CD4-positive, alpha-beta T cell treated with Interleukin-21 for 1 hour (primary cell): ENCODE measurements around the gene NLRP4.
A peak's percentile ranks its signal among the peaks of the same experiment; 100 is the strongest.

Experiments
- DNase-seq: peaks from one replicate; pipeline ENCODE4 v3.0.0-alpha.2; 2020

The NLRP4 gene, protein sequence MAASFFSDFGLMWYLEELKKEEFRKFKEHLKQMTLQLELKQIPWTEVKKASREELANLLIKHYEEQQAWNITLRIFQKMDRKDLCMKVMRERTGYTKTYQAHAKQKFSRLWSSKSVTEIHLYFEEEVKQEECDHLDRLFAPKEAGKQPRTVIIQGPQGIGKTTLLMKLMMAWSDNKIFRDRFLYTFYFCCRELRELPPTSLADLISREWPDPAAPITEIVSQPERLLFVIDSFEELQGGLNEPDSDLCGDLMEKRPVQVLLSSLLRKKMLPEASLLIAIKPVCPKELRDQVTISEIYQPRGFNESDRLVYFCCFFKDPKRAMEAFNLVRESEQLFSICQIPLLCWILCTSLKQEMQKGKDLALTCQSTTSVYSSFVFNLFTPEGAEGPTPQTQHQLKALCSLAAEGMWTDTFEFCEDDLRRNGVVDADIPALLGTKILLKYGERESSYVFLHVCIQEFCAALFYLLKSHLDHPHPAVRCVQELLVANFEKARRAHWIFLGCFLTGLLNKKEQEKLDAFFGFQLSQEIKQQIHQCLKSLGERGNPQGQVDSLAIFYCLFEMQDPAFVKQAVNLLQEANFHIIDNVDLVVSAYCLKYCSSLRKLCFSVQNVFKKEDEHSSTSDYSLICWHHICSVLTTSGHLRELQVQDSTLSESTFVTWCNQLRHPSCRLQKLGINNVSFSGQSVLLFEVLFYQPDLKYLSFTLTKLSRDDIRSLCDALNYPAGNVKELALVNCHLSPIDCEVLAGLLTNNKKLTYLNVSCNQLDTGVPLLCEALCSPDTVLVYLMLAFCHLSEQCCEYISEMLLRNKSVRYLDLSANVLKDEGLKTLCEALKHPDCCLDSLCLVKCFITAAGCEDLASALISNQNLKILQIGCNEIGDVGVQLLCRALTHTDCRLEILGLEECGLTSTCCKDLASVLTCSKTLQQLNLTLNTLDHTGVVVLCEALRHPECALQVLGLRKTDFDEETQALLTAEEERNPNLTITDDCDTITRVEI

GRCh38 chr19:55836340-55836739, at the start of gene NLRP4:
Gene NLRP4, plus strand, starts transcription at chr19:55836540. Its CDS starts 15,541 bp downstream, at chr19:55852081.
- DNase-seq: no peak

GRCh38 chr19:55795021-55795420, 41.3 kb upstream of the NLRP4 start:
- DNase-seq: no peak

DNA sequence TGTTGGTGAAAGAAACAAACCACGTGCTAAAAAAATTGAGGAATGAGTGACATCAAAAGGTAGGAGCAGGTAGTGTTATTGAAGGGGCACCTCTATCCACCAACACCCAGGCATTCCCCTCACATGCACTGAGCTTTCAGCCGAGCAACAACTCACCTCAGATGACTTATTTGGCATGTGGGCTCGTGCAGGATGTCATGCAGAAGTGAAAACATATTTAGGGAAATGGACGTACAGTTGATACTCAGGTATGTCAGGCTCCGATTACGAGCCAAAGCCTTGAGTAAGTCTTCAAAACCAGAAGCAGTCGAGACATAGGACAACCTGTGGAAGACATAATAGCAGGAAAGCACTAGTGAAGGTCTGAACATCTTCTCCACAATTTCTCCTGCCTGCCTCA, 34.9 kb upstream of the NLRP4 start:
- no peak for DNase-seq

- no peak for DNase-seq
Observed at GRCh38 chr19:55802281-55802680, 34.1 kb upstream of the NLRP4 start.

GRCh38 chr19:55809381-55810058, 26.8 kb upstream of the NLRP4 start:
- DNase-seq: peak; percentile 24

DNA sequence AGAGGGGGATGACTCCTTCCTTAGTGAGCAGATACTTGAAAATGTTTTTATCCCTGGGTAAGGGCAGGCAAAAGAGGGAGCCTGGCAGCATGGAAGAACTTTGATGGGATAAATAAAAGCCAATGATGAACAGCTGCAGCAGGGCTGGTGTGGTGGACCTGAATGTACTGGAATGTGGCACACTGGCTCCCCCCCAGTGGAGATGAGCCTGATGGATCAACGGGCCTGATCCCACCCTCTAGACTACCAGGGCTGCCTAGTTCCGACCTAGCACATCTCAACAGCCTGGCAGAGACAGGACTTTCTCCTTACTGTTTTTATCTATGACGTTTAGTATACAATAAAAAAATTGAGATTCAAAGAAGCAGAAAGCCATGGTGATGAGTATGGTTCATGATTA, 25.0 kb upstream of the NLRP4 start:
- no peak for DNase-seq

- DNase-seq: no peak
Observed at GRCh38 chr19:55812449-55812848, 23.9 kb upstream of the NLRP4 start.

DNA sequence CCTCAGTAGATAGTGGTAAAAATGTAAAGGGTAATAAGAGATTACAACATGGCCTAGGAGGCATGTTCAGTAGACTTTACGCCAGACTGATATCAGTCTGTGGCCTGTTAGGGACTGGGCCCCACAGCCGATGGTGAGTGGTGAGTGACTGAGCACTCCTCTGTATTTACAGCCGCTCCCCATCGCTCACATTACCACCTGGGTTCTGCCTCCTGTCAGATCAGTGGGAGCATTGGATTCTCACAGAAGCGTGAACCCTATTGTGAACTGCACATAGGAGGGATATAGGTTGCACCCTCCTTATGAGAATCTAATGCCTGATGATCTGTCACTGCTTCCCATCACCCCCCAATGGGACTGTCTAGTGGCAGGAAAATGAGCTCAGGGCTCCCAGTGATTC, 22.4 kb upstream of the NLRP4 start:
- DNase-seq: no peak

- DNase-seq: no peak
Observed at GRCh38 chr19:55820037-55820436, 16.3 kb upstream of the NLRP4 start.

DNA sequence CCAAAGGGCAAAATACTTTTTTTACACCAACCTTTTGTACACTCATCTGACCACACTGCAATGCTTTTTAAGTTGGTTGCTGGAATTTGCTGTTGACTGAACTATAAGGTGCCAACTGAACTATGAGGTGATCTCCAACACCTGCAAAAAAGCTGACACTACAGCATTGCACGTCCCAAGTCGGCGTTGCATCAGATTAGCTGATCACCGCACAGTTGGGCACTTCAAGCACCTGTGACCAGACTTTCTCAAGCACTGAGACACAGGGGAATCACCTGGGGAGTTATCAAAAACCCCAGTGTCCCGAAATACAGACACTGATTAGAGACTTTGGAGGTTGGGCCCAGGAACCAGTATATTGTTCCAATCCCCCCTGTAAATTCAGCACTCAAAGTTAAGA, 5.7 kb upstream of the NLRP4 start:
- DNase-seq: no peak

DNA sequence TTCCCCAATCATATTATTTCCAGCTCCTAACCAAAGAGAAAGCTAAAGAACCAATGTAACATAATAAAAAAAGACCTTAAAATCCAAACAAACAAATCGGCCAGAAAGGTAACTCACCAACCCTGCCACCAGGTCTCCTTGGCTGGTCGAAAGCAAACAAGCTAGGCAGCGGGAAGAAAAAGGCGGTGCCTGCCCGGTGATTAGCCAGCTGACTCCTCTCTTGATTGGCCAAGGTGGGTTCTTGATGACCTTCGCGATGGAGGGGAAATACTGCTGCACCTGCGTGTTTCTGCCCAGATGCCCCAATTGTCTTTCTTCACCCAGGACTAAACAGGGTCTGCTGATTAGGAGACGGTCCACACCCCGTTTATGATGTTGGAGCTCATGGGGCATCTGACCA, 4.5 kb upstream of the NLRP4 start, which contains the start of gene NLRP11:
TSS of gene NLRP11 (minus strand) at position 154 of the 400 bp plus-strand sequence. CDS start 13,825 bp downstream, outside the sequence.
- DNase-seq: no peak

DNA sequence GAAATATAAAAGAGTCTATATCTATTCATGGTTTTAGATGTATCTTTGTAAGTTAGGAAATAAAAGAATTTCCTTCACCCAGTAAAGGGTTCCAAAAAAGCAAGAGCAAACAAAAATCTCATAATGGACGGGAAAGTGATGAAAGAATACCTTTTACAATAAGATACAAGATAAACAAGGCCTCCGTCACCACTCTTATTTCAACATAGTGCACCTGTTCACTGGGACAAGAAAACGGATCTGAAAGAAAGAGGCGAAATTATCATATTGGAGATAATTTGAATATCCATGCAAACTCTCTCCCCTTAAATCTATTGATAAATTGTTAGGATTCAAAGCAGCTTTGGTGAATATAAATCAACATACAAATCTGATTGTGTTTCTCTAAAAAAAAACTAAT, 3.7 kb upstream of the NLRP4 start:
- no peak for DNase-seq

GRCh38 chr19:55838251-55838650, 1.9 kb downstream of the NLRP4 start:
- DNase-seq: no peak

DNA sequence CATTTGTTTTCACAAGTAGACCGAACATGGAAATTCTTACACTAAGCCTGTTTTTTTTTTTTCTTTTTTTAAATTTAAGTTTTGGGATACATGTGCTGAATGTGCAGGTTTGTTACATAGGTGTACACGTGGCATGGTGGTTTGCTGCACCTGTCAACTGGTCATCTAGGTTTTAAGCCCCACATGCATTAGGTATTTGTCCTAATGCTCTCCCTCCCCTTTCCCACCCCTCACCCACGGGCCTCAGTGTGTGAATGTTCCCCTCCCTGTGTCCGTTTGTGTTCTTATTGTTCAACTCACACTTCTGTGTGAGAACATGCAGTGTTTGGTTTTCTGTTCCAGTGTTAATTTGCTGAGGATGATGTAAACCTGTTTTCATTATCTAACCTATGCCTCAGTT, 2.6 kb downstream of the NLRP4 start:
- DNase-seq: no peak

GRCh38 chr19:55855160-55855559, 18.8 kb downstream of the NLRP4 start:
- no peak for DNase-seq

- DNase-seq: no peak
Observed at GRCh38 chr19:55857149-55857548, 20.8 kb downstream of the NLRP4 start.

- no peak for DNase-seq
Observed at GRCh38 chr19:55857974-55858373, 21.6 kb downstream of the NLRP4 start.

DNA sequence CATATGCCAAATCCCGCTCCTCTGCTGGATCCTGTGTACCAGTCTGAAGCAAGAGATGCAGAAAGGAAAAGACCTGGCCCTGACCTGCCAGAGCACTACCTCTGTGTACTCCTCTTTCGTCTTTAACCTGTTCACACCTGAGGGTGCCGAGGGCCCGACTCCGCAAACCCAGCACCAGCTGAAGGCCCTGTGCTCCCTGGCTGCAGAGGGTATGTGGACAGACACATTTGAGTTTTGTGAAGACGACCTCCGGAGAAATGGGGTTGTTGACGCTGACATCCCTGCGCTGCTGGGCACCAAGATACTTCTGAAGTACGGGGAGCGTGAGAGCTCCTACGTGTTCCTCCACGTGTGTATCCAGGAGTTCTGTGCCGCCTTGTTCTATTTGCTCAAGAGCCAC, 22.1 kb downstream of the NLRP4 start:
- no peak for DNase-seq

DNA sequence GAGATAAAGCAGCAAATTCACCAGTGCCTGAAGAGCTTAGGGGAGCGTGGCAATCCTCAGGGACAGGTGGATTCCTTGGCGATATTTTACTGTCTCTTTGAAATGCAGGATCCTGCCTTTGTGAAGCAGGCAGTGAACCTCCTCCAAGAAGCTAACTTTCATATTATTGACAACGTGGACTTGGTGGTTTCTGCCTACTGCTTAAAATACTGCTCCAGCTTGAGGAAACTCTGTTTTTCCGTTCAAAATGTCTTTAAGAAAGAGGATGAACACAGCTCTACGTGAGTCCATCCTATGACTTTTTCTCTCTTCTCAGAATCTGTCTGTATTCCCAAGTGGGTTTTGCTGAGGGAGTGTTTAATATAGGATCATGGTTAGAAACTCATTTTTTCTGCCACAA, 22.6 kb downstream of the NLRP4 start:
- DNase-seq: no peak

DNA sequence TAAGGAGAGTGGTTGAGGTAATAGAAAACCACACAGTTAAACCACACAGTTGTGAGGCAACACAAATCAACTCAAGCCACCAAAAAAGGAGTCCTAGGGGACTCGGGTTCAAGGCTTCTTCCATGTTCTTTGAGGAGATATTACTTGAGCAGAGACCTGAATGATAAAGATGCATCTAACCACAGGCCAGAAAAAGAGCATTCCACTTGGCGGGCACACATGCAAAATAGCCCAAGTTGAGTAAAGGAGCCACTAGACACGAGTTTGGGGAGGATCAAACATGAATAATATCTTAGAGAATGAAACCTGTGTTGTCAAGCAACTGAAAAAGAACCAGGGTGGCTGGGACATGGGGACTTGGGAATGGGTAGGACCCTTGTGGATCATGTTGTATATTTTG, 30.2 kb downstream of the NLRP4 start:
- DNase-seq: no peak

DNA sequence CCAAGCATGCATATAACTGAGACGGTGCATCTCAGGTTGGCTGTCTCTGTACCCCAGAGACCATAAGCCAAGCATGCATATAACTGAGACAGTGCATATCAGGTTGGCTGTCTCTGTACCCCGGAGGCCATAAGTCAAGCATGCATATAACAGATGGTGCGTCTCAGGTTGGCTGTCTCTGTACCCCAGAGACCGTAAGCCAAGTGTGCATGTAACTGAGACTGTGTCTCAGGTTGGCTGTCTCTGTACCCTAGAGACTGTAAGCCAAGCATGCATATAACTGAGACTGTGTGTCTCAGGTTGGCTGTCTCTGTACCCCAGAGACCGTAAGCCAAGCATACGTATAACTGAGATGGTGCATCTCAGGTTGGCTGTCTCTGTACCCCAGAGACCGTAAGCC, 30.8 kb downstream of the NLRP4 start:
- DNase-seq: no peak

DNA sequence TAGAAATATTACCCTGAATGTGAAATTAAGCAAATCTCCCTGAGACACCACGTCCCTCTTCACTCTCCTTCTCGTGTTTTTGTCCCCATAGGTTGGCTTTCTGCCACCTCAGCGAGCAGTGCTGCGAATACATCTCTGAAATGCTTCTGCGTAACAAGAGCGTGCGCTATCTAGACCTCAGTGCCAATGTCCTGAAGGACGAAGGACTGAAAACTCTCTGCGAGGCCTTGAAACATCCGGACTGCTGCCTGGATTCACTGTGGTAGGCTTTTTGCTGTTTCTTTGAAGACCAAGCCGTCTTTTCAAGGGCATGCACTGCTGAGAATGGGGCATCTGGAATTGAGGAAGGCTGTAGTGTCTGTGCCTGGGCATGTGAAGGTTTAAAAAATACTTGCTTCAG, 34.4 kb downstream of the NLRP4 start:
- no peak for DNase-seq

DNA sequence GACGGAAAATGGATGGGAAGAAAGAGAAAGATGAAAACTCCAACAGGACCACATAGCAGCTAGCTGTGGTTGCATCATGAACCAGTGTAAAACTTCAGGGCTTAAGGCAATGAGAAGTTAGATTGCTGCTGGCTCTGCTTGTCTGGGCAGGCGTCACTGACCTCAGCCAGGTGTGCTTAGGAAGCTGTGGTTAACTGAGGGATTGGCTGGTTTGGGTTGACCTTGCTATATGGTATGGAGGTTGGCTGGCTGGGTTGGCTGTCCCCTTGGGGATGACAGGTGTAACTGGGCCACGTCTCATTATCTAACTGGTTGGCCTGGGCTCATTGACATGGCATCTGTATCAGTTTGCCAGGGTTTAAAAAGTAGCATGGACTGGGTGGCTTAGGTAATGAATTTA, 40.9 kb downstream of the NLRP4 start:
- DNase-seq: no peak
